ENCODE data around the gene ZSWIM6. TPM values are rescaled to one million over a fixed set of nuclear protein-coding genes. Genes with fewer than 3 reads are reported as not detected.

Gene ZSWIM6
- total and polyA plus RNA-seq, 4 donors: 5.9 to 21.6 (median 13.3) TPM

- peak in 2 of 3 donors; percentile 42 for DNase-seq
- no peaks in the 10 kb centered on the region for H3K9me3 ChIP-seq (ENCODE audit: control insufficient read depth in 4 of 4, insufficient read depth in 3 of 4, low read length in 3 of 4)
- H3K27me3 ChIP-seq (ENCODE audit: control insufficient read depth in 3 of 3, insufficient read depth in 3 of 3, low read length in 2 of 3): no peaks in the 10 kb centered on the region
- no peak for TF ChIP-seq CTCF (IDR thresholded peaks at IDR 0.05; ENCODE audit: control extremely low read depth, extremely low read depth)
- no peak for ATAC-seq (ENCODE audit: insufficient read depth, low FRiP score)
- no peak overlapping the region for H3K9ac ChIP-seq (ENCODE audit: insufficient read depth in 1 of 2, low read length in 2 of 2)
- H3K36me3 ChIP-seq (ENCODE audit: control insufficient read depth in 4 of 4, insufficient read depth in 4 of 4, low read length in 4 of 4): no peaks in the 10 kb centered on the region
- 52 to 75% methylated on average over 12 of the region's 12 CpGs for WGBS, 2 donors
- no peak overlapping the region for H3K4me3 ChIP-seq
- H3K27ac ChIP-seq (ENCODE audit: low read depth in 1 of 2, low read length in 1 of 2): no peak overlapping the region
- H3K4me1 ChIP-seq (ENCODE audit: control insufficient read depth in 5 of 5, insufficient read depth in 5 of 5, low read length in 5 of 5): peaks cover 0 to 31% (median 3%) of the 10 kb centered on the region in 5 donors
Observed at GRCh38 chr5:61586096-61587084, 254.3 kb downstream of the ZSWIM6 start.

- no peaks in the 10 kb centered on the region for H3K36me3 ChIP-seq (ENCODE audit: control insufficient read depth in 4 of 4, insufficient read depth in 4 of 4, low read length in 4 of 4)
- no peak for TF ChIP-seq CTCF (IDR thresholded peaks at IDR 0.05; ENCODE audit: control extremely low read depth, extremely low read depth)
- 91 to 94% methylated on average over 6 of the region's 6 CpGs for WGBS, 2 donors
Observed at GRCh38 chr5:61587125-61587524, 255.1 kb downstream of the ZSWIM6 start.

GRCh38 chr5:61588216-61588615, 256.2 kb downstream of the ZSWIM6 start:
- H3K9ac ChIP-seq (ENCODE audit: insufficient read depth in 1 of 2, low read length in 2 of 2): no peak overlapping the region
- H3K36me3 ChIP-seq (ENCODE audit: control insufficient read depth in 4 of 4, insufficient read depth in 4 of 4, low read length in 4 of 4): no peaks in the 10 kb centered on the region
- peaks cover 0 to 21% (median 3%) of the 10 kb centered on the region in 5 donors for H3K4me1 ChIP-seq (ENCODE audit: control insufficient read depth in 5 of 5, insufficient read depth in 5 of 5, low read length in 5 of 5)
- TF ChIP-seq CTCF (IDR thresholded peaks at IDR 0.05; ENCODE audit: control extremely low read depth, extremely low read depth): no peak
- H3K27ac ChIP-seq (ENCODE audit: low read depth in 1 of 2, low read length in 1 of 2): no peak overlapping the region
- no peaks in the 10 kb centered on the region for H3K9me3 ChIP-seq (ENCODE audit: control insufficient read depth in 4 of 4, insufficient read depth in 3 of 4, low read length in 3 of 4)
- 68 to 83% methylated on average over 2 of the region's 2 CpGs for WGBS, 2 donors
- no peaks in the 10 kb centered on the region for H3K27me3 ChIP-seq (ENCODE audit: control insufficient read depth in 3 of 3, insufficient read depth in 3 of 3, low read length in 2 of 3)
- no peak overlapping the region for H3K4me3 ChIP-seq
- ATAC-seq (ENCODE audit: insufficient read depth, low FRiP score) (no peak), DNase-seq (no peak)

More at GRCh38 chr5:61587125-61587524, 255.1 kb downstream of the ZSWIM6 start:
- Histone ChIP-seq H3K27me3 (ENCODE audit: control insufficient read depth in 3 of 3, insufficient read depth in 3 of 3, low read length in 2 of 3) (no peaks in the 10 kb centered on the region), H3K4me3 (no peak overlapping the region), H3K9me3 (ENCODE audit: control insufficient read depth in 4 of 4, insufficient read depth in 3 of 4, low read length in 3 of 4) (no peaks in the 10 kb centered on the region), H3K27ac (ENCODE audit: low read depth in 1 of 2, low read length in 1 of 2) (no peak overlapping the region), H3K4me1 (ENCODE audit: control insufficient read depth in 5 of 5, insufficient read depth in 5 of 5, low read length in 5 of 5) (peaks cover 0 to 28% (median 3%) of the 10 kb centered on the region in 5 donors), H3K9ac (ENCODE audit: insufficient read depth in 1 of 2, low read length in 2 of 2) (no peak overlapping the region)
- ATAC-seq (ENCODE audit: insufficient read depth, low FRiP score) (no peak), DNase-seq (no peak)

Data from lung (tissue), 12 donors.